GM19035 (cell line): ENCODE data around the gene NOS2.

Source experiments
- ATAC-seq: cut with Tn5 transposase; IDR thresholded peaks from one replicate; pipeline ENCODE4 v1.9.1; 2021; ENCODE audit not compliant: unreplicated experiment

Gene NOS2

DNA sequence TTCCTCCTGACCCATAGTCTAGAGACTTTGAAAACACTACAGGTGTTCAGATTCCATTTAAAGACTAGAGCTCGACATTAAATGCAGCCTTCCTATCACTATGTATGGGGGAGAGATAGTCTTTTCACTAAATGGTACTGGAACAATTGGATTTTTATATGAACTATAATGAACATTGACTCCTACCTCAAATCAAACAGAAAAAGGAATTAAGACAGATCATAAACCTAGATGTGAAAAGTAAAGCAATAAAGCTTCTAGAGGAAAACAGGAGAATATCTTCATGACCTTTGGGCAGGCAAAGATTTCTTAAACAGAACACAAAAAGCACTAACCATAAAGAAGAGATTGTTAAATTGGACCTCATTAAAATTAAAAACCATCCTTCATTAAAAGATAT lies 18.8 kb upstream of the NOS2 start:
- ATAC-seq: no peak

DNA sequence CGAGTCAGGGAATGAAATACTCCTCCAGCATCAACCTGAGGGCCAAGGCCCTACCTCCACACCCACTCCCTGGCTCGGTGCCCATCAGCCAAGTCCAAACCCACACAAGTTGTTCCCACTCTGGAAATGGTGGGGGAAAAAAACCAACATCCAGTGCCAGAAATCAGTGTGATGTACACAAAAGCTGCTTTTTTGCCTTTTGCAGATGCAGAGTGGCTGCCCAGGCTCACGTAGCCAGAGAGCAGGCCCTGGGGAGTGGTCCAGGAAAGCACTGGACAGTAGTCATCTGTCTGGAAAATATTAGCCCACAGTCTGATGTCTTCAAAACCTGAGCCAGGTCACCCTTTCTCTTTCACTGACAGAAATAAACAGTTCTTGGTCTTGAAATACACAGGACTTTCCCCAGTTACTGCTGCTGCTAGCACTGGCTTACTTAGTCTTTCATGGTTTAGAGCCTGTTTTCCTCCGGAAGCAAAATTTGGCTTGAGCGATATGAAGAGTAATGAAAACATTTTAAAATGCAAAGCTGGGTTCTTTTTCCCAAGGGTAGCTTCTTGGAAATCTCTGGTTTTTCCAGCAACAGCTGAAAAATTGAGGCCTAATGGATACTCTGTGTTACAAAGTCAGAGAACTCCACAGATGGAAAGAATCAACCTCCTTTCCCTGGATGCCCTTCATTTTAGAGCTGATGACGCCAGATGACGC lies 18.2 kb upstream of the NOS2 start:
- ATAC-seq: no peak

DNA sequence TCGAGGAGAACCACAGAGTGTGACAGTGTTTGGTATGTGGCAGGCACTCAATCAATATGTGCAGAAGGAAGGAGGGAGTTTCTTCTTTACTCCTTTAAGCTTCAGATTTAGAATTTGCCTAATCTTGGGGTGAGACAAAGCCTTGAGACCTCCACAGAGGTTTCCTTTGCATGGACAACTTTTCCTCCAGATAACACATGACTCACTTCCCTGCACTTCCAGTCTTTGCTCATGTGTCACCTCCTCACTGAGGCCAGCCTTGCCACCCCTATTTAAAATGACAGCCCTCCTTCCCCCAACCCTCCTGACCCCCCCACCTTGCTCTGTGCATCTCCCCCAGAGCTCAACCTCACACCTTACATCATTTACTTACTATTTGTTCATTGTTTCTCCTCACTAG lies 17.4 kb upstream of the NOS2 start:
- ATAC-seq: no peak

DNA sequence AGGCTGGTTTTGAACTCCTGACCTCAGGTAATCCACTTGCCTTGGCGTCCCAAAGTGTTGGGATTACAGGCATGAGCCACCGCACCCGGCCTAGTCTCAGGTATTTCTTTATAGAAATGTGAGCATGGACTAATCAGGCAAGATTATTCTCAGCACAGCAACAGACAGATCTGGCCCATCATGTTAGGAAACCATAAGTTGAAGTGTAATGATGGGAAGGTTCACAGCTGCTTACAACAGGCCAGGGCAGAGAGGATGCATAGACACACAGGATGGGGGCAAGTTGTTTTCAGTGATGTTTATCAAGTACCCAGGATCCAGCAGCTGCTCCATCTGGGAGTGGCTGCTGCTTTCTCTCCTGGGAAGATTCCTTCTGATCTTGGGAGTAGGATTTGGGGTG lies 16.6 kb upstream of the NOS2 start:
- ATAC-seq: no peak

DNA sequence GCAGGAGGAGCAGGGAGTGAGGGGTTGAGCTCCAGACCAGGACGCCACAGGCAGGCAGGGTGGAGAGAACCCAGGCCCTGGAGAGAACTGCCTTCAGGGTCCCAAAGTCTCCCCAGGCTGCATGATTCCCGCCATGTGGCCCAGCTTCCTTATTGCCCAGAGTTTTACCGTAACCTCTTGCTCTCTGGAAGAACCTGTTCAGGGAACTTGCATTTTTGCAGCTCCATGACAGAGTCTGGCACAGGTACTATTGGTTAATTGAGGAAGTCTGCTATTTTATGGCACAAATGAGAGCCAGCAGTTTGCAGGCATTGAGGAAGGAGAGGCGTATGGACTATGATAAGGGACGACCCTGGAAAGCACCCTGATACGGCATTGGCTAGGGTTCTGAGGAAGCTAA lies 11.6 kb upstream of the NOS2 start:
- ATAC-seq: no peak

DNA sequence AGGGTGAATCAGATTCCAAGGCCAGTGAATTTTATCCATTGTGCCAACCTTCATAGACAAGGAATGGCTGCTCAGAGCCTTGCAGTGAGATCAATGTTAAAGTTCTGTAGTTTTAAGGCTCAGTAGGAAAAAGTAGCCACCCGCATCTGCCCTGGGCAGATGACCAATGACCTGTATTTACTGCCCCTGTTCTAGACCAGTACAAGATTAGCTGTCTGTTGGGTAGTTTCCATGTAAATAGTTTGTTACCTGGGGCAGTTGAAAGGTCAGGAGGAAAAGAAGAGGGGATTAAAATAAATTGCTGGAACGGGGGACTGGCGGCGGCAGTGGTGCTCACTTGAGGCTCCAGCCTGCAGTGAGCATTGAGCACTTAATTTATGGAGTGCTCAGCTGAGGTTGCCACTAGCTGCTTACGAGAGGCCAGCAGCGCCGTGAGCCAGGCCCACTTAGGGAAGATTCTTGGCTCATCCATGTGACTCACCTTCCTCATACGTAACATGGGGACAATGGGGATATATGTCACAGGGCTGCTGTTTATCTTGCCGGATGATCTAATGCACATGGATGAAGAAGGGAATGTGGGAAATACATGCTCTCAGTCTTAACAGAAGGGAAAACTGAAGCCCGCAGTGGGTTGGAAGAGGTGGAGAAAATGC lies 10.7 kb upstream of the NOS2 start:
- no peak for ATAC-seq

DNA sequence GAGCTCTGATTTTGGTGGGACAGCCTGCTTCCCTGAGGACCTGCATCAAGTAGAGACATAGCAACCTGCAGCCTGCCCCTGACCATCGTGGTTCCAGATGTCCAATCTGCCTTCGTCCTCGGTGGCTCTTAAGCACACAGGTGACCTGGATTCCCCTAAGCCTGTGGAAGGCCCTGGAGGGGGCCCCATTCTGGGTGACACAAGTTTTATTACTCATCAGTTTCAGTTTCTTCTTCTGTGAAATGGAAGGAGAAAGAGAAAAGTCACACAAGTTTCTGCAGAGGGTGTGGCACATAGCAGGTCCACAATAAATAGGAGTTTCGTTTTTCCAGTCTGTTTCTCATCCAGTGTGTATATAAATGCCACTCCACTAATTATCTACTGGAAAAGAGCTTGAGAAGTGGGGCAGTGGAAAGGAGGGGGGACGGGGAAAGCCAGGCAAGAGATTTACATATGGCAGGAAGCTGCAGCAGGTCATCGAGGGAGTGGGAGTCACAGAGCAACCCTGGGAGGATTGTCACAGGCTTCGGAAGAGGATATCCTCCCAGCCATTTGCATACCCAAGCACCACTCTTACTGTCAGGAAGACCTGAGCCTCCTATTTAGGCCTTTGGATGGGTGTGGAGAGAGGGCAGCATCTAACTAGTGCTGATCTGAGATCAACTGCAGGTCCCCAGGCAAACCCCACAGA lies 10.0 kb upstream of the NOS2 start:
- peak; percentile 41 for ATAC-seq

DNA sequence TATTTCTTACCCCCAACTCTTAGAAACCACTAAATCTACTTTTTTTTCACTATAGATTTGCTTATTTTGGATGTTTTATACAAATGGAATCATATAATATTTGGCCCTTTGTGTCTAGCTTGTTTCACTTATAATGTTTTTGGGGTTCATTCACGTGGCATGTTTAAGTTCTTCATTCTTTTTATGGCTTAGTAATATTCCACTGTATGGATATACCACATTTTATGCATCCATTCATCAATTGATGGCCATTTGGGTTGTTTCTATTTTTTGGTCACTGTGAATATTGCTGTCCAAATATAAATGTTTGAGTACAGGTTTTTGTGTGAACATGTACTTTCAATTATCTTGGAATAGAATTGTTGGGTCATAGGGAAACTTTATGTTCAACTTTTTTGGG lies 9.2 kb upstream of the NOS2 start:
- ATAC-seq: no peak

DNA sequence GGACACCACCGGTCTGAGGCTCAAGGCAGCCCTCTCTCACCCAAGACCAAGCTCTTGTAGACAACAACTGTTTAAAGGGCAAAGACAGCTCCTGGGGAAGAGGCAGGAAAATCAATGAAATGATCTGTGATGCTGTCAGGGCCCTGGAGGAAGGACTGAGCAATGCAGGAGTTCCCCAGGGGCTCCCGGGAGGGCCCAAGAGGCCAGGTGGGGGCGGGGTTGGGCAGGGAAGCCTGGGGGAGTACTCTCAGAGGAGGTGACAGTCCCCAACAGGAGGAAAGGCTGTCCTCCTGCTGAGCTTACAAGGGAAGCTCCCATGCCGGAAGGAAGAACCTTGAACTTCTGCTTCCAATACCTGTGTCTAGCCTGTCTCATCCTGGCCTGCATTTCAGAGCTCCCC lies 8.3 kb upstream of the NOS2 start:
- no peak for ATAC-seq

DNA sequence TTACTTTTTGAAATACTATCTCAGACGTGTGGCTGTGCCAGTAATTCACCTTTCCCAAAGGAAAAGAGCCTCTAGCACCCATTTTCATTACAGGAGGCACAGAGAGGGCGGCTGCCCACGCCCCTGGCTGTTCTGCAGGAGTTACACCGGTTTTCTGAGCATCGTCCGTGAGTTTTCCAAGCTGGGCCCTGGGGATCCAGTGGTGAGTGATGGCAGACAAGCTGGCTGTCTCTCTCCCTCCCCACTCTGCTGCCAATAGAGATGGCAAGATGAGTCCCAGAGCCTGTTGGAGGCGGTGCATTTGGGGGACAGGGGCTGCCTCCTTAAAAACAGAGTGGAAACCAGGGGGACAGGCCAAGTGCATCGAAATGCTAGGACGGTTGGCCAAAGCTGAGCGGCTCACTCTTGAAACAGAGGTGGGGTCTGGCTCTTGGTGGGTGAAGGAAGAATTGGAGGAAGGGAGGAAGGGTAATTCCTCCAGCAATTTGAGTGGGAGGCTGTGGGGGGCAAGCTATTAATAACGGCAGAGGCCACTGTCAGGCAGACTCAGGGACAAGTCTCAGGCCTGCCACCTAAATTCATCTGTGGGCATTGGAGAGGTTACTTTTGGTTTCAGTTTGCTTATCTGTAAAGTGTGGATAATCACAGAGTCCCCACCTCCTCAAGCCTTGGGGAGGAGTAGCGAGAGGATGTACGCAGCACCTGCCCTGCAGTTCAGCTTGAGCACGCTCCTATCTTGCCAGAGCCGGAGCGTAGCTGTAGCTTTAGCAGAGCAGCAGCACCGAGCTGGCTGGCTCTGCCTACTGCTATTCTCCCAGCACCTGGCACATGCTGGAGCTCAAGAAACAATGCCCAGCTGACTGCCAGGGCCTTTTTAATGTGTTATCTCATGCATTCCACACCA lies 7.5 kb upstream of the NOS2 start:
- peak; percentile 46 for ATAC-seq

DNA sequence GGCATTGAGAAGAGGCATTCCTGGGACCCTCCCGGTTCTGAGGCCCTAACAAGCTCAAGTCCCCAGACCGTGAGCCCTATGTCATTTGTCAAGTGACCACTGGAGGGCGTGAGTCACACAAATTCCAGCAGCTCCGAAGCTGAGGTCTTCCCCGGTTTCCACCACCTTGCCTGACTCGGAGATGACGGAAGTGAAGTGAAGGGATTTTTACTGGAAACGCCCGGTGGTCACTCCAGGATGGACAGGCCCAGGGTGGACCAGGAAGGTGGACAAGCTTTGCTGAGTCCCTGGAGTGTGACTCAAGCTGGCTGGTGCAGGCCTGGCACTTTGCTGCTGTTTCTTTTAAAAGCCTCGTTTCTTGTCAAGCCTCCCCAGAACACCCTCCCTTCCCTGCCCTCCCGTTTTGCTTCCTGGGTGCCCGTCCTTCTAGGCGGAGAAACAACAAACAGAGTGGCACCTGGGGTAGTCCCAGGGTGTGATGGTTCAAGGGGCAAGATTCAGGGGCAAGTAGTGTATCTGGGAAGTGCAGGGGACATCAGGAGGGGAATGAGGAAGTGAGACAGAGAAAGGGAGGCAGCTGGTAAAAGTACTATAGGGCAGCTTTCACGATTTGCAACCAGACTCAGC lies 5.3 kb upstream of the NOS2 start:
- peak; percentile 37 for ATAC-seq

DNA sequence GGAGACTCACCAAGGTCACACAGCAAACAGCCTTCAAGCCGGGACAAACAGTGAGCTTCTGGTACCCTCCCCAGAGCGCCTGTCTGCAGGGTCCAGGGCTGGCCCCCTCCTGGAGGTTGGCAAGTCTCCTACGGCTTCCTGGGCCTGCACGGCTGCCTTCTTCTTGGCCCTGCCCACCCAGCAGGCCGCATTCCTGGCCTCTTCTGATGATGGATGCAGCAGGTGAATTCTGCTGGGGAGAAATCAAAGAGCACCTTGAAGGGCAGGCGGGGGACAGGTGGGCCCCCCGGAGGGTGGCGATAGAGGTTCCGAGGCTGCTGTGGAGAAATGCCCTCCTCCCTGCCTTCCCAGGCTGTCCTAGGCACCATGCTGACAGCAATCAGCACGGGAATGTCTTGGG lies 3.8 kb upstream of the NOS2 start:
- ATAC-seq: no peak

DNA sequence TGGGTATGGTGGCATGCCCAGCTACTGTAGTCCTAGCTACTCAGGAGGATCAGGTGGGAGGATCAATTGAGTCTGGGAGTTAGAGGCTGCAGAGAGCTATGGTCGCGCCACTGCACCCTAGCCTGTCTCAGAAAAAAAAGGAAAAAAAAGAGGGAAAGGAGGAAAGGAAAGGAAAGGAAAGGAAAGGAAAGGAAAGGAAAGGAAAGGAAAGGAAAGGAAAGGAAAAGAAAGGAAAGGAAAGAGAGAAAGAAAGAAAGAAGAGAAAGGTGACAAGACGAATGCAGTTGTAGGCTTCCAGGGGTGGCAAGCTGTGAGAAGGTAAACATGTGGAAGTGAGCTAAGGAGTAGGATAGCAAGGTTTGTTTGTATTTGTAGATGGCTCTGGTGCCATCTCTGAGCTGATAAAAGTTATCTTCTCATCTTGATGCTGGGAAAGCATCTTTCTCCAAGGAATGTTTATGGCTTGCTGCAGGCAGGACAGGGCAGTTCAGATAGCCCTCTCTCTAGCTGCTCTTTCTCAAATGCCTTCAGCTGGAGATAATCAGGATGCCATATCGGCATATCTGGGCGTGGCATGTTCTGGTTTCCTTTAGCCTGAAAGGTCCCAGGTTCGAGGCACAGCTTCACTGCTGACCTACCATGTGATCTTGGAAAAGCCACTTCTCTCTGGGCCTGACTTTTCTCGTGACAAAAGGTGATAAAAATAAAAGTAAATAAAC lies 2.8 kb upstream of the NOS2 start:
- ATAC-seq: no peak

DNA sequence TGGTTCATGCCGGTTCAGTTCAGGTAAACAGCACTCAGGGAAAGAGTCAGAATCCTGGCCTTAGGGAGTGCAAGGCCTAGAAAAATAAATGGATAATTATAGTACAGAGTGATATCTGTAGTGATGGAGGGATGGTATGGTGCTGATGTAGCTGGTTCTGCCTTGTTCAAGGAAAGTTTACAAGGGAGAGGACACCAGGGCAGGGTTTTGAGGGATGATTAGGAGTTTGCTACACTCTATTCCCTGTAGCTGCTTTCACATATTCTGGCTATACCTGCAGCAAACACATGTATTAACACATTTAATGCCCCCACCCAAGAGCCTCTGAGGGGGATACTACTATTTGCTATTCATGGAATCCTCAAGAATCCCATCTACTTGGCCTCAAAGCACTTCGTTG lies 1.7 kb upstream of the NOS2 start:
- no peak for ATAC-seq

DNA sequence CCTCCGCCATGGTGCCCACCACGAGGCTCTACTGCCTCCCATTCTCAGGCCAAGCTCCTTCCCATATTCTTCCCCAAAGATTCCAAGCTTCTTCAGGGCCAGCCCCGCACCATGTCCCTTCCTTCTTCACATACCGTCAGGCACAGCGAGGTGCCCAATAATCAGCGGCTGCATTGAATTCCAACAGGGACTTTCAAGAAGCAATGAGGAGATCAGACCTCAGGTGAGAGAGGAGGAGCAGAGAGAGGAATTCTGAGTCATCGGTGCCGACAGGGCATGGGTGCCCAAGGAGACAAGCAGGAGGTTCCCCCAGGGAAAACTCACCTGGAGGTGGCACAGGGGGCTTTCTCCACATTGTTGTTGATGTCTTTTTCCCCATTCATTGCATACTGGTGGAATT lies 2.0 kb downstream of the NOS2 start:
- ATAC-seq: no peak

DNA sequence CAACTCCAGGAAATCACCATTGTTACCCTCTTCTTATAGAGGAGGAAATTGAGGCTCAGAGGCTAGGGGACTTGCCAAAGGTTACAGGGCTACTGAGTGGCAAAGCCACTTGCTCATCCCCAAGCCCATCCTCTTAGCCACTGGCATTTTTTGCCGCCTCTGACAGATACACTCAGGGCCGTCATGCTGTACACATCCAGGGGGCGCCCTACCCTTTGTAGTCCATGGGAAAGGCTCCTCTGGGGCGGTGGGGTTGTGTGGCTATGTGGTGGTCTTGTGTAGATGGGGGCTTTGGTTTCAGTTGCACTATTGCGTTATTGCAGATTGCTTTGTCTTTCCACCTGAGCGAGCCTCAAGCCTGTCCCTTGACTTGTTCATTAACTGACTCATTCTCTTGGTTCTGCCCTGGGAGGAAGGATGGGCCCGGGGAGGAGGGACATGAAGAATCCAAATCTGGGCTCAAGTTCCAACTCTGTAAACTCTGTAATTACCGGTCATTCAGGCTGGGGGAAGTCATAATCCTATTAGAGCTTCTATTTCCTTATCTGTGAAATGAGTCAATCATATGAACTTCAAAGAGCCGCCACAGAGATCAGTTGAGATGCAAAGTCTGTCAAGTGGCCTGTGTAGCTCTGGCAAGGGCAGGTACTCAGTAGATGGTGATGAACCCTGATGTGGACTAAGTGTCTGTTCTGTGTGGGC lies 2.8 kb downstream of the NOS2 start:
- ATAC-seq: no peak

DNA sequence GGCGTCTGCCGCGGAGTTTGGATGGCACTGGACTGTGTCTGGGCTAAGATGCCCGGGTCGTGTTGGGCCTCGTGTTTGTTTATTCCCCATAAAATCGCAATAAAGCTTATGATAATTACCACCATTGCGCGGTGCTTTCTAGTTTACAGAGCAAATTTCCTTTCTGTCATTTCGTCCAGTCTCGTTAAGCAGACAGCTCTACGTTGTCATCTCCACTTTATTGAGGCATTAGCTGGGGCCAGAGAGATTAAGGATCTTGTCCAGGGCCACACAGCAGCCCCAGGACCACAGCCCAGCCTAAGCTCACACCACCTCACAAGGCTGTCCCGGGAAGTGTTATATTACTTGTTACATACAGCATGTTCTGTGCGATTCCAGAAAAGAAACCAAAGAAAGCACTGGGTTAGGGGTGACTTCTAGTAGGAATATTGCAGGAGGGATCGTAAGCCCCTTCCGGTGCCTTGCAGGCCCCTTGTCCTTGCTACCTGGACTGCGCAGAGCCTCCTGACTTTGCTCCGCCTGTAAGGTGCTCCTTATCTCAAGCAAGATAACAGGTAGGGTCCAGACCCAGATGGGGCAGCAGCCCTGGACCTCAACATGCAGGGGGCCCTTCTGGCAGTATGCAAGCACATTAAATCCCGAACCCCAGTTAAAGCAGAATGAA lies 6.3 kb downstream of the NOS2 start:
- no peak for ATAC-seq

DNA sequence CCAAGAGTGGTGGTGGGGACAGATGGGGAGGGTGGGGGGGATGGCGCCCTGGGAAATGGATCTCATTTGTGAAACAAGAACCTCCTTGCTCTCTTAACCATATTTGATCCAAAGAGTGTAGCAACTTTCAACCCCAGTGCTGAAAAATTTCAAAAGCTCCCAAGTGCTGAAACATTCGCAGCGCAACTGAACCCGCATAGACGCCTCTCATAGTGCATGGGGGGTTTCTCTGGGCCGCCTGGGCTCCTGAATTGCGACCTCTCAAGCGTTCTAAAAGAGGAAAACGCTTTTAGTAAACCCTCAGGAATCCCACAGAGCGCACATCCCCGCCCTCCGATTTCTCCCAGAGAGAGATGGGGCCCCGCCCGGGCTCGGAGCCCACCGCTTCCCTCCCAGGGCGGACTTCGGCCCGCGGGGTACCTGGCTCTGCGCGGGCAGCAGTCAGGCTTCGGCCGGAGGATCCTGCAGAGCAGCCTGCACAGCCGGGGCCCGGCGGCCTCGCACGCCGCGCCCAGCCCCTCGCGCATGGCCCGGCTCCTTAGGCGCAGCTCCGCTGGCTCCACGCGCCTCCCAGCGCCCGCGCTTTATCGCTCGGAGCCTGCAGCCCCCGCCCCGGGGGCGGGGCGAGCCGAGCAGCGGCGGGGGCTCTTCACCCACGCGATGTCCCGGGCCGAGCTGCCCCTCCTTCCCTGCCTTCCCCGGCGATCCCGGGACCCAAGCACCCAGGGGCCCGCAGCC lies 7.0 kb downstream of the NOS2 start:
- no peak for ATAC-seq
